ENCODE results near the gene PFKFB3.
"Not testable (repeated sequence)": the region's sequence is repeated elsewhere in the genome, so short reads cannot be mapped to it uniquely, and the experiment has no call there.

PFKFB3 gene

GRCh38 chr10:6177880-6178281, 24.9 kb upstream of the PFKFB3 start:
- in situ Hi-C loops (cut with MboI; ENCODE audit: low sequenced_read_pairs) = no loop called here

GRCh38 chr10:6178581-6178980, 24.2 kb upstream of the PFKFB3 start:
- in situ Hi-C loops (cut with MboI; ENCODE audit: low sequenced_read_pairs) = no loop called here

GRCh38 chr10:6179078-6179477, 23.7 kb upstream of the PFKFB3 start:
- in situ Hi-C loops (cut with MboI; ENCODE audit: low sequenced_read_pairs) = no loop called here

- in situ Hi-C loops (cut with MboI; ENCODE audit: low sequenced_read_pairs) = no loop called here
Measured at GRCh38 chr10:6180480-6181110, 22.1 kb upstream of the PFKFB3 start.

- in situ Hi-C loops (cut with MboI; ENCODE audit: low sequenced_read_pairs) = no loop called here
Measured at GRCh38 chr10:6181249-6181648, 21.5 kb upstream of the PFKFB3 start.

- in situ Hi-C loops (cut with MboI; ENCODE audit: low sequenced_read_pairs) = no loop called here
Measured at GRCh38 chr10:6182454-6183098, 20.2 kb upstream of the PFKFB3 start.

- in situ Hi-C loops (cut with MboI; ENCODE audit: low sequenced_read_pairs) = no loop called here
Measured at GRCh38 chr10:6185039-6185716, 17.6 kb upstream of the PFKFB3 start.

GRCh38 chr10:6186894-6187256, 15.9 kb upstream of the PFKFB3 start:
- in situ Hi-C loops (cut with MboI; ENCODE audit: low sequenced_read_pairs) = no loop called here

GRCh38 chr10:6187278-6187677, 15.5 kb upstream of the PFKFB3 start:
- in situ Hi-C loops (cut with MboI; ENCODE audit: low sequenced_read_pairs) = no loop called here

GRCh38 chr10:6190033-6190432, 12.7 kb upstream of the PFKFB3 start:
- in situ Hi-C loops (cut with MboI; ENCODE audit: low sequenced_read_pairs) = not testable (repeated sequence)

- in situ Hi-C loops (cut with MboI; ENCODE audit: low sequenced_read_pairs) = no loop called here
Measured at GRCh38 chr10:6191147-6191546, 11.6 kb upstream of the PFKFB3 start.

- in situ Hi-C loops (cut with MboI; ENCODE audit: low sequenced_read_pairs) = no loop called here
Measured at GRCh38 chr10:6191569-6191968, 11.2 kb upstream of the PFKFB3 start.

GRCh38 chr10:6193342-6193741, 9.4 kb upstream of the PFKFB3 start:
- in situ Hi-C loops (cut with MboI; ENCODE audit: low sequenced_read_pairs) = not testable (repeated sequence)

GRCh38 chr10:6194311-6194710, 8.4 kb upstream of the PFKFB3 start:
- in situ Hi-C loops (cut with MboI; ENCODE audit: low sequenced_read_pairs) = no loop called here

GRCh38 chr10:6195376-6195775, 7.4 kb upstream of the PFKFB3 start:
- in situ Hi-C loops (cut with MboI; ENCODE audit: low sequenced_read_pairs) = no loop called here

GRCh38 chr10:6195846-6196245, 6.9 kb upstream of the PFKFB3 start:
- in situ Hi-C loops (cut with MboI; ENCODE audit: low sequenced_read_pairs) = no loop called here

- in situ Hi-C loops (cut with MboI; ENCODE audit: low sequenced_read_pairs) = not testable (repeated sequence)
Measured at GRCh38 chr10:6196524-6196923, 6.2 kb upstream of the PFKFB3 start.

- in situ Hi-C loops (cut with MboI; ENCODE audit: low sequenced_read_pairs) = no loop called here
Measured at GRCh38 chr10:6197321-6197720, 5.4 kb upstream of the PFKFB3 start.

- in situ Hi-C loops (cut with MboI; ENCODE audit: low sequenced_read_pairs) = no loop called here
Measured at GRCh38 chr10:6198171-6198570, 4.6 kb upstream of the PFKFB3 start.

- in situ Hi-C loops (cut with MboI; ENCODE audit: low sequenced_read_pairs) = no loop called here
Measured at GRCh38 chr10:6199131-6199733, 3.5 kb upstream of the PFKFB3 start.

- in situ Hi-C loops (cut with MboI; ENCODE audit: low sequenced_read_pairs) = no loop called here
Measured at GRCh38 chr10:6200440-6200733, 2.3 kb upstream of the PFKFB3 start.

Data from HL-60/S4 treated with phorbol 12-myristate 13-acetate at 8.2 ng/mL for 4 days and 3 days (cell line).